OCI-LY3 (cell line): ENCODE data around the gene NUBP2.

ENCODE experiments used
- H2AFZ ChIP-seq: fragments of 200-600, 300-600 bp; shearing (Covaris generic); 2 replicates; pipeline ENCODE4 v1.6.0; 2014; ENCODE audit warnings: antibody characterized with exemption, low read depth, low read length
- H3K27ac ChIP-seq: fragments of 200-600, 300-600 bp; sonication (generic); 2 replicates; pipeline ENCODE4 v1.5.1; 2014; ENCODE audit warnings: mild to moderate bottlenecking, low read length, moderate library complexity, mixed read lengths
- H3K27me3 ChIP-seq: fragments of 200-600, 300-600 bp; sonication (generic); 2 replicates; pipeline ENCODE4 v1.6.1; 2014; ENCODE audit warnings: low read depth, low read length, mixed read lengths
- H3K36me3 ChIP-seq: fragments of 200-600, 300-600 bp; sonication (generic); replicated peaks from 2 replicates; pipeline ENCODE3; 2014; ENCODE audit warnings: low read depth, low read length, mixed read lengths
- H3K4me1 ChIP-seq: fragments of 300-600, 200-600 bp; sonication (generic); 2 replicates; pipeline ENCODE4 v1.6.1; 2014; ENCODE audit warnings: low read length, mixed read lengths
- H3K4me2 ChIP-seq: fragments of 200-600, 300-600 bp; sonication (generic); 2 replicates; pipeline ENCODE4 v1.6.1; 2014; ENCODE audit warnings: low read length, mixed read lengths
- H3K4me3 ChIP-seq: fragments of 300-600, 200-600 bp; sonication (generic); 2 replicates; pipeline ENCODE4 v1.5.1; 2014; ENCODE audit warnings: antibody characterized with exemption, mild to moderate bottlenecking, low read length, moderate library complexity
- H3K79me2 ChIP-seq: fragments of 300-600, 200-600 bp; shearing (Covaris generic); 2 replicates; pipeline ENCODE4 v1.6.1; 2014; ENCODE audit warnings: mild to moderate bottlenecking, low read length, mixed read lengths
- H3K9ac ChIP-seq: fragments of 300-600, 200-600 bp; shearing (Covaris generic); 2 replicates; pipeline ENCODE4 v1.6.0; 2014; ENCODE audit warnings: mild to moderate bottlenecking, low read length, moderate library complexity
- H3K9me3 ChIP-seq: fragments of 200-600, 300-600 bp; shearing (Covaris generic); 2 replicates; pipeline ENCODE4 v1.6.1; 2014; ENCODE audit warnings: low read length, mixed read lengths; ENCODE audit not compliant: insufficient read depth
- H4K20me1 ChIP-seq: fragments of 200-600, 300-600 bp; sonication (generic); 2 replicates; pipeline ENCODE4 v1.6.1; 2016; ENCODE audit warnings: low read length, mixed read lengths; ENCODE audit not compliant: insufficient read depth
- EZH2phosphoT487 ChIP-seq: fragments of 200-600 bp; shearing (Covaris generic); IDR thresholded peaks from 2 replicates; pipeline ENCODE4 v1.6.1; 2018; ENCODE audit warnings: antibody characterized with exemption, mixed run types, low read depth
- TF ChIP-seq, protein P1 (sequence below): fragments of 200-600, 300-600 bp; sonication (generic); IDR thresholded peaks from 2 replicates; pipeline ENCODE4 v1.5.1; 2014; ENCODE audit warnings: antibody characterized with exemption, low read length, low read depth

Gene NUBP2

DNA sequence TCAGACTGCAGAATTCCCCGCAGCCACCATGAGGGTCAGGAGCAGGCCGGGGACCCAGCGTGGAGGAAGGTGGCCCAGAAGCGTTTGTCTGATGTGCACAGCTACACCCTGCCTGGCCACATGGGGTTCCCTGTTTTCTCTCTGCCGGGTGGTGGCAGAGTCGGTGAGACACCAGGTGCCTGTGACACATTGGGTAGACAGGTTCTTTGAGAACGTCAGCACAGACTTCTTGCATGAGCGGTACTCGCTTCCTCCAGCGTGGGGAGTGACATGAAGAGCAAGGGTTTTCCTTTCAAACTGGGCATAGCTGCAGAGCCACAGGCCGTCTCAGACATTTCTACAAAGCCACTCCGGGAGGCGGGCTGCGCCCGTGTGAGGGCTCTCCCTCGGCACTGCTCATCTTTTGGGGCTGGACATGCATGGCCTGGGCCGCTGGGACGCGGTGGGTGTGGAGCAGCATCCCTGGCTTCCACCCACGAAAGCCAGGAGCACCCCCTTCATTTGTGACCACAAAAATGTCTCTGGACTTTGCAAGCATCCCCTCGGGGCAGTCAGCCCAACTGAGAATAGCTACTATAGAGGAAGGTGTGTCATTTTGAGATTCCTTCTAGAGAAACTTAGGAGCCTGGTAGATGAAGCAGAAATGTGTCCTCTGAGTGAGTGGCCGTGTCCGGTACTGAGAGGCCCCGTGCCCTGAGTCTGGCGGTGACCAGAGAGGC lies 37.4 kb upstream of the NUBP2 start:
- no peaks in the 10 kb centered on the region for H4K20me1 ChIP-seq
- H3K4me1 ChIP-seq = no peaks in the 10 kb centered on the region
- H3K4me2 ChIP-seq = no peak overlapping the region
- no peak overlapping the region for H3K9ac ChIP-seq
- no peaks in the 10 kb centered on the region for H3K27me3 ChIP-seq
- no peaks in the 10 kb centered on the region for H3K9me3 ChIP-seq
- H3K36me3 ChIP-seq = peaks cover 3% of the 10 kb centered on the region
- H3K27ac ChIP-seq = no peak overlapping the region
- H3K79me2 ChIP-seq = no peaks in the 10 kb centered on the region
- H3K4me3 ChIP-seq = no peak overlapping the region
- no peak for TF ChIP-seq EZH2phosphoT487
- TF ChIP-seq, protein P1, sequence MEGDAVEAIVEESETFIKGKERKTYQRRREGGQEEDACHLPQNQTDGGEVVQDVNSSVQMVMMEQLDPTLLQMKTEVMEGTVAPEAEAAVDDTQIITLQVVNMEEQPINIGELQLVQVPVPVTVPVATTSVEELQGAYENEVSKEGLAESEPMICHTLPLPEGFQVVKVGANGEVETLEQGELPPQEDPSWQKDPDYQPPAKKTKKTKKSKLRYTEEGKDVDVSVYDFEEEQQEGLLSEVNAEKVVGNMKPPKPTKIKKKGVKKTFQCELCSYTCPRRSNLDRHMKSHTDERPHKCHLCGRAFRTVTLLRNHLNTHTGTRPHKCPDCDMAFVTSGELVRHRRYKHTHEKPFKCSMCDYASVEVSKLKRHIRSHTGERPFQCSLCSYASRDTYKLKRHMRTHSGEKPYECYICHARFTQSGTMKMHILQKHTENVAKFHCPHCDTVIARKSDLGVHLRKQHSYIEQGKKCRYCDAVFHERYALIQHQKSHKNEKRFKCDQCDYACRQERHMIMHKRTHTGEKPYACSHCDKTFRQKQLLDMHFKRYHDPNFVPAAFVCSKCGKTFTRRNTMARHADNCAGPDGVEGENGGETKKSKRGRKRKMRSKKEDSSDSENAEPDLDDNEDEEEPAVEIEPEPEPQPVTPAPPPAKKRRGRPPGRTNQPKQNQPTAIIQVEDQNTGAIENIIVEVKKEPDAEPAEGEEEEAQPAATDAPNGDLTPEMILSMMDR = no peak
- no peak overlapping the region for H2AFZ ChIP-seq

DNA sequence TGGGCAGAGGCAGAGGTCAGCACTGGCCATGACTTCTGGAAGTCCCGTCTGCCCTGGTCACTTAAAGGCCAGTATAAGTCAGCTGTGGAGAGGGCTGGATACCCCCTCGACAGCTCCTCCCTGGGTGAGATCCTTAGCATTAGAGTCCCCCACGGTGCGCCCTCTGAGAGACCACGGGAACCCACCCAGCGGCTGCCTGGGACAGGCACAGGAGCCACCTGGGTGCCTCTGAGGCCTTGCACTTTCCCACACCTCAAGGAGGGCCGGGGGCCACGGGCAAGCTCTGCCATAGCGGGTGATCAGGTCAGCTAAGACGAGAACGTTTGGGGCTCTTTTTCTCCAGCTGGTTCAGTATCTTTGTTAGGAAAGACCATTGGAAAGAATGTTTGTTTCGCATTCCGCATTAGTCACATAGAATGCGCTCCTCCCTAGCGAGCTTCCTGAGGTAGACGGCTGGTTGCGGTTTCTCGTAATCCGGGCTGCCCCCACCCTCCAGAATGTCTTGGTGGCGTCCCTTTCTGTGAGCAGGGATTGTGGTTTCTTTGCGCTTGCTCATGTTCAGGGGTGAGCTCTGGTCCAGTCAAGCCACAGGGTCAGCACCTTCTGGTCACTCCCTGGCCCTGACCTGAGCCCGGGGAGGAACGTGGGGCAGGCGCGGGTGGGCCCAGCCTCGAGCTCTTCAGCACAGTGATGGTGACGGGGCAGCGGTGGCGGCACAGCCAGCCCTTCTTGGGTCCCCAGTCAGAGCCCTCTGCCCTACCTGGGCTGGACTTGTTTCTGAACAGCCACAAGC lies 36.7 kb upstream of the NUBP2 start:
- Histone ChIP-seq H3K4me3 (no peak overlapping the region), H4K20me1 (no peaks in the 10 kb centered on the region), H3K9me3 (no peaks in the 10 kb centered on the region), H3K27ac (no peak overlapping the region), H3K27me3 (no peaks in the 10 kb centered on the region), H3K4me1 (no peaks in the 10 kb centered on the region), H3K9ac (no peak overlapping the region), H3K36me3 (peaks cover 3% of the 10 kb centered on the region), H2AFZ (no peak overlapping the region), H3K4me2 (no peak overlapping the region), H3K79me2 (no peaks in the 10 kb centered on the region)
- TF ChIP-seq, protein P1 = no peak
- TF ChIP-seq EZH2phosphoT487 = no peak

DNA sequence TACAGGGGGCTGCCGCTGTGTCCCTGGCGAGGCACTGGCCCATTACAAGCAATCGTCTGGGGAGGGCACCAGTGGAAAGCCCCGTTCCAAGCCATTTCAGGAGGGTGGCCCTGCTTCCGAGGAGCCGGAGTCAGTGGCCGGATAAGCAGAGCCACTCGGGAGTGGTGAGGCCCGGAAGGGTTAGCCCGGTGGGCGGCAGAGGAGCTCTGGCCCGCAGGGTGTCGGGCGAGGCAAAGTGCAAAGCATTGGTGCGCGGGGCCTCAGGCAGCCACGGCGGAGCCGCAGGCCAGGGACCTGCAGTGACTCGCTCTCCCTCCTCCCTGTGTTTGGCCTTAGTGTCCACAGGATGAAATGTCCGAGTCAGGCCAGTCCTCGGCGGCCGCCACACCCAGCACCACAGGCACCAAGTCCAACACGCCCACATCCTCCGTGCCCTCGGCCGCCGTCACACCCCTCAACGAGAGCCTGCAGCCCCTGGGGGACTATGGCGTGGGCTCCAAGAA lies 36.0 kb upstream of the NUBP2 start:
- Histone ChIP-seq H3K9ac (no peak overlapping the region), H3K36me3 (peaks cover 3% of the 10 kb centered on the region), H3K27ac (no peak overlapping the region), H3K4me2 (no peak overlapping the region), H3K27me3 (no peaks in the 10 kb centered on the region), H3K4me3 (no peak overlapping the region), H4K20me1 (no peaks in the 10 kb centered on the region), H2AFZ (no peak overlapping the region), H3K4me1 (no peaks in the 10 kb centered on the region), H3K9me3 (no peaks in the 10 kb centered on the region), H3K79me2 (no peaks in the 10 kb centered on the region)
- TF ChIP-seq, protein P1 = no peak
- TF ChIP-seq EZH2phosphoT487 = no peak

DNA sequence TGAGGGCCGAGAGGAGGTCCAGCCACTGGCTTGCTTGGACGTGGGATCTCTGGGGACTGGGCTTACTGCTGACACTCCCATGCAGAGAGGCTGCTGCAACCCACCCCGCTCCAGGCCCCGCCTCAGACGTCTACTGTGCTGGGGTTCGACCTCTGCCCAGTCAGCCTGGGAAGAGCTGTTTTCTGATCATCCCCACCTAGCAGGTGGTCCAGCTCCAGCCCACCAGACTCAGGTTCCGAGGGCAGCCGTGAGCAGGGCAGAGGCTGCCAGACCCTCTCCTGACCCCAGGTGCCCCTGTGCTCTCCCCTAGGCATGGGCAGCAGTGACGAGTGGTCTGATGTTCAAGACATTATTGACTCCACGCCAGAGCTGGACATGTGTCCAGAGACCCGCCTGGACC lies 34.8 kb upstream of the NUBP2 start:
- no peaks in the 10 kb centered on the region for H3K27me3 ChIP-seq
- no peak overlapping the region for H3K27ac ChIP-seq
- H3K9me3 ChIP-seq = no peaks in the 10 kb centered on the region
- no peaks in the 10 kb centered on the region for H3K4me1 ChIP-seq
- no peak overlapping the region for H3K9ac ChIP-seq
- H3K4me3 ChIP-seq = no peak overlapping the region
- no peaks in the 10 kb centered on the region for H3K79me2 ChIP-seq
- H4K20me1 ChIP-seq = no peaks in the 10 kb centered on the region
- TF ChIP-seq, protein P1 = no peak
- TF ChIP-seq EZH2phosphoT487 = no peak
- H3K36me3 ChIP-seq = peaks cover 3% of the 10 kb centered on the region
- H3K4me2 ChIP-seq = no peak overlapping the region
- H2AFZ ChIP-seq = no peak overlapping the region
